Measurements from ENCODE around the gene LAIR2. TPM values are rescaled to one million over a fixed set of nuclear protein-coding genes. Genes with fewer than 3 reads are reported as not detected.
"Not testable (repeated sequence)": the region's sequence is repeated elsewhere in the genome, so short reads cannot be mapped to it uniquely, and the experiment has no call there.

The LAIR2 gene
- total RNA-seq, 1 donor from 2014 or later: not detected

DNA sequence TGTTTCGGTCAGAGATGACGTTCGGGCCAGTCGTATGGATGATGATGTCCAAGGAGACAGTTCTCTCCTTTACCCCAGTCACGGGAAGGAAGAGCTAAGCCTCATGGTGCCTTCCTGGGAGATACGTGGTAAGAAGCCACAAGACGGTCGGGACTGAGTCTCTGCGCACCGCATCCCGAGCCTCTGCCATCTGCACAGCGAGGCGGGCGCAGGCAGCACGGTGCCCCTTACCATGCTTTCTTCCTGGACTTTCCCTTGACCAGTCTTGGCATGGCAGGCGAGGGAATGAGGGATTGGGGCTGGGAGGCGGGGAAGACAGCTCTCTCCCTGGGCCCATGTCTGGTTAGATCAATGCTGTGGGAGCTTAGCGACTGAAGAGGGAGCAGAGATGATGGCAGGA lies 10.1 kb upstream of the LAIR2 start:
- no peak for DNase-seq (ENCODE audit: low read depth in 2 of 2)

DNA sequence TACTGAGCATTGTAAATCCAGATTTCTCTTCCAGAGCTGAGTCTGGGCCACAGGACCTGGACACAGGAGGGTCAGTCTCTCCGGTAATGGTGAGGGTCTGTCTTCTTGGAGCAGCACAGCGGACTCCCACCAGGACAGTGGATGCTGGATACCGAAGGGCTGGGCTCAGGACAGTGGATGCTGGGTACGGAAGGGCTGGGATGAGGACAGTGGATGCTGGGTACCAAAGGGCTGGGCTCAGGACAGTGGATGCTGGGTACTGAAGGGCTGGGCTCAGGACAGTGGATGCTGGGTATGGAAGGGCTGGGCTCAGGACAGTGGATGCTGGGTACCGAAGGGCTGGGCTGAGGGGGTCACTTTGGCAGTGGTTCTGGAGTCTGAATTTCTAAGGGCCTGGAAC lies 9.6 kb upstream of the LAIR2 start:
- DNase-seq (ENCODE audit: low read depth in 2 of 2): not testable (repeated sequence)

DNA sequence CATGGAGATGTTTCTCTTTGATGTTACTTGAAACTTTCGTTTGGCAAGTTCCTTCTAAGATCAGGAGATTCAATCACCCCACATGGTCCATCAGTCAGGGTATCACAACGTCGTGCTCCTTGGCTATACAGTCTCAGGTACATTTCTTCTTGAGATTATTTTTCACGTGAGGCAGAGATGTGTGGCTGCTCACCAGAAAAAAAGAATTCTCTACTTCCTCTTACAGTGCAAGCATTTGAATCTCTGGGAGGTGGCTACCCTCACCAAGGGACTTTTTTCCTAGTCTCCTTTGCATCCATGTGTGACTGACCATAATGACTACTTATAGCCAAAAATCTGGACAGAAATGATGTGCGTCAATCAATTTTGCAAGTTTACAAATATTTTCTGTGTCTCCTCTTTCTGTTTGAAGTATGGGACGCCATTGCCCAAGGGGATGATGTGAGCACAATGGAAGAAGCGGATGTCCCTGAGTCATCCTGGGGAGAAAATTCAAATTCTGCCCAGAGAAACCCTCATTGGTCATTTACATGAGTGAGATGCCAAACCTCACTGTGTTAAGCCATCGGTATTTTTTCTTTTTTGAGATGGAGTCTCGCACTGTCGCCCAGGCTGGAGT lies 8.6 kb upstream of the LAIR2 start:
- DNase-seq (ENCODE audit: low read depth in 2 of 2): no peak

DNA sequence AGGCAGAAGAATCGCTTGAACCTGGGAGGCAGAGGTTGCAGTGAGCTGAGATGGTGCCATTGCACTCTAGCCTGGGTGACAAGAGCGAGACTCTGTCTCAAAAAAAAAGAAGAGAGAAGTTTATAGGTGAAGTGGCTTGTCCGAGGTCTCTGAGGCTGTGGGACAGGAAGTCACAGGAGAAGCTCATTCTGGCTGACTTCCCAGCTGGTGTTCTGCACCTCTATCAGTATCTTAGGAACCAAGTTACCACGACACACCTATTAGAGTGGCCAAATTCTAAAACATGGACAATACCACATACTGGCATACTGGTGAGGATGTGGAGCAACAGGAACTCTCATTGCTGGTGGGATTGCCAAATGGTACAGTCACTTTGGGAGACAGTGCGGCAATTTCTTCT lies 7.3 kb upstream of the LAIR2 start:
- not testable (repeated sequence) for DNase-seq (ENCODE audit: low read depth in 2 of 2)

DNA sequence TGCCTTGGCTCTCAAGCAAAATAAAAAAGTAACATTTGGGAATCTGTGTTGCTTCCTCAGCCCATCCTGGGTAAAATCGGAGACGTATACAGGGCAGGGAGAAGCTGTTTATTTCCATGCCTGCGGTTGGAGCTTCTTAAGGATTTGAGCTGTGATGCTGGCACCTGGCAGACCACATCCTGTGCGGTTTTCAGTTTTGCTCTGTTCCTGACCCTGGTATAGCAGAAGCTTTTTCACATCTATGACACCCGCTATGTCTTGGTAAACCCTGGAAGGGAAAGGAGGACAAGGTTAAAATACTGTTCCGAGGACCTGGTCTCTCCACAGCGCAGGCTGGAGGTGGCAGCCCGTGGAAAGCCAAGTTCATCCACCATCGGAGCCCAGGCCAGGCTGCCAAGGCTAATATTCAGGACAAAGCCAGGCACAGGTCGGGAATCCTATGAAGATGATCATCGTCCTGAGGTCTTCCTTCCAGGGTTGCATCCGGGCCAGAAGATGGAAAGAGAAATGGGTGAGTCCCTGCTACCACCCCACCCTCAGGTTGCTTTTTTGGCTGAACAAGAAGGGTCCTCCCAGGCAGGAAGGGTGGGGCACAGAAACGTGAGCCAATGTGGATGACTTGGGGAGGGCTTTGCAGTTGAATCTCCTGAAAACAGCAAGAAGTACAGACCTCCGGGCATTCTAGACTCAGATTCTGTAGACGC lies 4.7 kb upstream of the LAIR2 start:
- not testable (repeated sequence) for DNase-seq (ENCODE audit: low read depth in 2 of 2)

DNA sequence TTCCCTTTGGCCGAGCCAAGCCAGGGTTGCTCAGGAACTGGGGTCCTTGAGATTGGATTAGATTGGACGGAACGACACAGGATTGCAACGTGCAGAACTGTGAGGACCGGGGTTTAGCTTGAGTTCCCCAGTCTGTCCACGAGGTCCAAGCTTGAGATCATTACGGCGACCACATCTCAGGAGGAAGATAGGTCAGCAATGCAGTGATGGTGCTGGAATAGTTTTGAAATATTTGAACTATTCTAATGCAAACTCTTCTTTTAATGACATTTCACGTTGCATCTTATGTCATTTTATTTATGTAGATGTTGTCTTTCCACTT lies 4.2 kb upstream of the LAIR2 start:
- DNase-seq (ENCODE audit: low read depth in 2 of 2): not testable (repeated sequence)

DNA sequence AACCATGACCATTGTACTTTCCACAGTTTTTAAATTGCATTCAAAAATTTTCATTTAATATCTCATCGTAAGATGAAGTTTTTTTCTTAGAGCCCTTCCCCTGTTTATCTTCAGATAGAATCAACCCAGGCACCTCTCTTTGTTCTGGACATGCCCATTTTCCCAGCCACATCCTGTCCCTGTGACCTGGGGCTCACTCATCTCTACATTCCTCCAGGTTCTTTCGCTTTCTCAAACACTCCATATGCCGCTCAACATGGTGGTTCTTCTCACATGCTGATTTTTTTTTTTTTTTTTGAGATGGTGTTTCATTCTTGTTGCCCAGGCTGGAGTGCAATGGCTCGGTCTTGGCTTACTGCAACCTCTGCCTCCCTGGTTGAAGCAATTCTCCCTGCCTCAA lies 2.9 kb downstream of the LAIR2 start:
- DNase-seq (ENCODE audit: low read depth in 2 of 2): not testable (repeated sequence)

DNA sequence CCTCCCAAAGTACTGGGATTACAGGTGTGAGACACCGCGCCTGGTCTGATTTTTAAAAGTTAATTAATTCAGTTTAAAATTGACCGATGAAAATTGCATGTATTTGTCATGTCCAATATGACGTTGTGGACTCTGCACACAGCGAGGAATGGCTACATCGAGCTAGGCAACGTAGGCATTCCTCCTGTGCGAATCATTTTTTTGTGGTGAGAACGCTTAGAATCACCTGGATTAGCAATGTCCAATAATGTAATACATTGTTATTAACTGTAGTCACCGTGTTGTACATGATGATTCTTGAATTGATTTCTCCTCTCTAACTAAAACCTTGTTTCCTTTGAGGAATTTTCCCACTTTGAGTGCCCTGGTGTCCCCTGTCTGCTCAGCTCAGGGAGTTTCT lies 3.4 kb downstream of the LAIR2 start:
- DNase-seq (ENCODE audit: low read depth in 2 of 2): no peak

DNA sequence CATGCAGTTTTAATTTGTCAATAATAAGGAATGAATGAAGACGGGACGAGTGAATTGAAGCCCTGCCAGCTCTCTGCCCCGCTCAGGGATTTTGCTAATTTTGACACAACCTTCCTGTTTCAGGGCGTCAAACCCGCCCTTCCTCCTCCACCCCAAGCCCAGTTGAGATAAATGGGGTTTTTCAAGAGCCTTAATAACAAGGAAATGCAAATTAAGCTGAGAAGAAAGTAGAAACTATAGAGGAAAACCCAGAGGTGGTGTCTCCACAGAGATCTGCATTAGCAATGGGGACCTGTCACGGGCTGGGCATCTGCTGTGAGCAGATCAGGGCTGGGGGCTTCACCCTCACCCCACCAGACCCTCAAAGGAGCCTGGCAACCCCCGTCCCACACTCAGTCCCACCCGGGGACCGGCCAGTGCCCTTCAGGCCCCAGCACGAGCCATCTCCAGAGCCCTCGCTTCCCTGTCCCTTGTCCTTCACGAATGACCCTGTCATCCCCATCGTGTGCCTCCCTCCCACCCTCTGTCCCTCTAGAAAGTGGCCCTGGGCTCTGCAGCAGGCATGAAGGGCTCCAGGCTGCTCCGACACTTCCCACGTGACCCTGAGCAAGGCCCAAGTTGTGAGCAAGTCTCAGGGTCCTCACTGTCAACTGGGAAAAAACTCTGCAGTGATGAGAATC lies 4.5 kb downstream of the LAIR2 start:
- DNase-seq (ENCODE audit: low read depth in 2 of 2): not testable (repeated sequence)

DNA sequence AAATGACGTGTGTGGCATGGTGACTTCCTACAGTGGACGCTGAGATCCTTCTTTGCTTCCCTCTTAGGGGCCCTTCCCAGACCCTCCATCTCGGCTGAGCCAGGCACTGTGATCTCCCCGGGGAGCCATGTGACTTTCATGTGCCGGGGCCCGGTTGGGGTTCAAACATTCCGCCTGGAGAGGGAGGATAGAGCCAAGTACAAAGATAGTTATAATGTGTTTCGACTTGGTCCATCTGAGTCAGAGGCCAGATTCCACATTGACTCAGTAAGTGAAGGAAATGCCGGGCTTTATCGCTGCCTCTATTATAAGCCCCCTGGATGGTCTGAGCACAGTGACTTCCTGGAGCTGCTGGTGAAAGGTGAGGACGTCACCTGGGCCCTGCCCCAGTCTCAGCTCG lies 5.2 kb downstream of the LAIR2 start:
- DNase-seq (ENCODE audit: low read depth in 2 of 2): no peak

DNA sequence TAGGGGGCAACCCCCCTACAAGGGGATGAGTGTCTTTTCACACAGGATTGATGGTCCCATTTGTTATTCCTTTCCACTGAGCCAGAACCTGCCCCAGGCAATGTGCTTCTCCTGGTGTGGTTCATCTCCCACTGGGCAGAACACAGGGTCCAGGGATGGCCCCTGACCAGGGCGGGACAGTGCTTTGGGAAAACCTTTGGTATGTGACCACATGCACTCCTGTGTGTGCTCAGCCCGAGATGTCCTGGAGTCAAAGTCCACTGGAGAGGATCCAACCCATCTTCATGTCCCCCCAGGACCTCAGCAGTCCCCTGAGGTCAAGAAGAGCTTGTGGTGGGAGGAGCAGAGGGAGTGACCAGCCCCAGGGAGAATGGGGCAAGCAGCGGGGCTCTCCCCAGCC lies 5.9 kb downstream of the LAIR2 start:
- not testable (repeated sequence) for DNase-seq (ENCODE audit: low read depth in 2 of 2)

DNA sequence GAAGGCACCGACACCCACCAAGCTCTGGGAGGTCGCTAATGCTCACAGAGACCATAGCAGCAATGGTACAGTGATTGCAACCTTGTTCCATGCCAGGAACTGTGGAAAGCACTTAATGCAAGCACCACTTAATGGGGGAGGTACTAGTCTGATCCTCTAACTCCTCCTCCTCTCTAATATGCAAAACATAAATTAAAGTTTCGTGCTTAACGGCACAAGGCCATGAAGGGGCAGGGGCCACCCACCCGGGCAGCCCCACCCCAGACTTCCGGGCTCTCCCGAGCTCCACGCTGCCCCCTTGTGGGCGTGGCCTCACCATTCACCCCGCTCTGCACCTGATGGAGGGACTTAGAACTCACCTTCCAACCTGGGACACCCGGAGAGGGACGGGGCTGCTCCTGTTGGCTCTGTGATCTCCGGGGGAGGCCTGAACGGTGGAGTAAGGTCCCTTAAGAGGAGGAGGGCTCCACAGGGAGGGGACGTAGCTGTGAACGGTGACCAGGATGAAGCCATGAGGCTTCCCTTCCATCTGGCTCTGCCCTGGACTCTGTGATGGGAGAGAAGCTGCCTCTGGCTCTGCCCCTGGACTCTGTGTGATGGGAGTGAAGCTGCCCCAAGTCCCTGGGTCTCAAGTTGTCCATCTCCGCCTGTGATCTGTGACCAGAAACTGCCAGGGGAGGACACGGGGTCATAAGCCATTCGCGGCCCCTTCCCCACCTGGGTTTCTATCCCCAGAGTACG lies 6.7 kb downstream of the LAIR2 start:
- not testable (repeated sequence) for DNase-seq (ENCODE audit: low read depth in 2 of 2)

DNA sequence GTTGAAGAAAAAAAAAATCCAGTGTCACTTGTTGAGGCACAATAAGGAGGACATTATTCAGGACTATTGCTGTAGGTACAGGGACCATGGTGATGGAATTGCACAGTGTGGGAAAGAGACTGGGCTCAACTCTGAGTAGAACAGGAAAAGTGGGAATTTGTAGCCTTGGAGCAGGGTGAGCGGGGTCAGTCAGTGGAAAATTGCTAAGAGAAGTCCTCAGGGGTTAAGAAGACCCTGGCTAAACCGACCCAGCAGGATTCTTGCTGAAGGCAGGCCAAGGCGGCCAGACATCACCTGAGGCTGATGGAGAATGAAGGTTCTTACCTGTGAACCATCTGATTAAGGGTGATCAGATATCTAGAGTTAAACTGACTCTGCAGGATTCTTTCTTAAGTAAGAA lies 12.5 kb downstream of the LAIR2 start:
- no peak for DNase-seq (ENCODE audit: low read depth in 2 of 2)

DNA sequence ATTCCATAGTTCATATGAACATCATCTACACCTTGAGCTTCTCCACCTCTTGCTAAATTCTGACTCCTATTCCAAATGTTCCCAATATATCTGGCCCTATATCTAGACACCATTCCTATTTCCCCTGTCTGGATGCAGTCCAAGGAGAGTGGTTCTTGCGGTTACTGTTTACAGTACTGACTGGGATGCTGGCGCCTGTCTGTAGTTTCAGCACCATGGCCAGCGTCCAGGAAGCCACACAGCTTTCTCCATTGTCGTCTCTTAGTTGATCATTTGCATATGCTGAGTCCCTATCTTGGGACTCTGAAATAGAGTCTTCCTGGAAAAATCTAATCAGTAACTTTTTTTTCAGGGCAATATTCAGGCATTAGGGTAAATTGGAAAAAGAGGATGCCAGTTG lies 14.9 kb downstream of the LAIR2 start:
- DNase-seq (ENCODE audit: low read depth in 2 of 2): peak; percentile 83

DNA sequence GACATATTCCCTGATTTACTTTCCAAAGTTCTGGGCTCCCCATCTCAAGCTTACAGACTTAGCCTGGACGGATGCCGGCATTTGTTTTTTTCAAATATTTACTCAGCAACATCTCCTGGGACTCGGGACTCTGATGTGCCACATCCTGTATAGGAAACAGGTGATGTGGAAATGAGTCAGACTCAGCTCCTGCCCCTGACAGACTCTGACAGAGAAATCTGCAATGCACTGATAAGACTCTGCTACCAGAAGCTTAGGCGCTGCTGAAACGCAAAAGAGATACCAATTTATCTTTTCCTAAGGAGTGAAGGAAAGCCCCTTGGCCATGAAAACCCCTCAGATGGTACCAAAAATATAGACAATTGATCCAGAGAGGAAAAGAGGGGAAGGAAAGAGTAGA lies 16.2 kb downstream of the LAIR2 start:
- DNase-seq (ENCODE audit: low read depth in 2 of 2): peak; percentile 88 to 95

DNA sequence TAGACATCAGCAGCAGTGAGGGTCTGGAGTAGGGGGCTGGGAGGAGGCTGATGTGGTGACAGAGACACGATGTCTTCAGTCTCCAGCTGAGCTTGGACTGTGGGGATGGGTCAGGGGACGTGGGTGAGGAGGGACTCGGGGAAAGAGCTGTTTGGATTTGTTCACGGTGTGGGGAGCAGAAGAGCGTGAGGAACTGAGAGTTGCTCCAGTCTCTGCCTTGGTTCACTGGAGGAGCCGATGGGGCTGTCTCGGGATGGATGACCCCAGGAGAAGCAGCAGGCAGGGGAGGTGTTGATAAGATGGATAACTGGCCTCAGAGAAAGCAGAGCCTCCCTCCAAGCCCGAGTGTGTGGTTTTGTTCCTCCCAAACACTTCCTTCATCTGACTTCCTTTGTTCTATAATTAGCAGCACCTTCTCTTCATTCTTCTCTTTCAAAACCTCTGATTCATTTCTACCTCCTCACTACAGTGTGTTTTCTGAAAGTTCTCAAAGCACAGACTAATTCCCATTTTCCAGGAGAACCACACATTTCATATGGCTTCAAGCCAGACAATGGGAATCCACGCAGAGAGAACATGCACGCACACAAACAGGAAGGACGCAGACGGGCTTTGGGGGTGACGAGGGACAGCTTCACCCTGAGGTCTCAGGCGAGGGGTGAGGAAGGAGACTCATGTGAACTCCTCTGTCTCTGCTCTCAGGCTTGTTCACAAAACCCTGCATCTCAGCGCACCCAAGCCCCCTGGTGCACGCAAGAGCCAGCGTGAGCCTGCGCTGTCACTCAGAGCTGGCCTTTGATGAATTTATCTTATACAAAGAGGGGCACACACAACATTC lies 18.6 kb downstream of the LAIR2 start:
- peak; percentile 42 to 78 for DNase-seq (ENCODE audit: low read depth in 2 of 2)

DNA sequence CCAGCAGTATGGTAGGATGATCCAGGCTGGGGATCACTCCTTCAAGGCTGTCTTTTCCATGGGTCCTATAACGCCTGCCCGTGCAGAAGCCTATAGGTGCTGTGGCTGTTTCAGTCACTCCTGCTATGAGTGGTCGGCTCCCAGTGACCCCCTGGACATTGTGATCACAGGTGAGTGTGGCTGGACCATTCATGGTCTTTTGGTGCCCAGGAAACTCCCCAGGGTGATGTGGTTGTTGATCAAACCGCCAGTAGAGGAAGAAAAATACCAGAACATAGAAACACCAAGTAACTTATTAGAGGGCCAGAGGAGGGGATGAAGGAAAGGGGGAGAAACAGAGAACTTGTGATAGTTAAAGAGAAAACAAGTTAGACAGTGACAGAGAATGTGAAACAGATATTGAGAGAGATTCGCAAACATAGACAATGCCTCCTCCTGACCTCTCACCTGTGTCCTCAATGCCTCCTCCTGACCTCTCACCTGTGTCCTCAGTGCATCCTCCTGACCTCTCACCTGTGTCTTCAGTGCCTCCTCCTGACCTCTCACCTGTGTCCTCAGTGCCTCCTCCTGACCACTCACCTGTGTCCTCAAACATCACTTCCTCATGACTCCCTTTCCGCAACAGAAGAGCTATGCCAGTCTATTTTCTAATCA lies 19.4 kb downstream of the LAIR2 start:
- no peak for DNase-seq (ENCODE audit: low read depth in 2 of 2)

DNA sequence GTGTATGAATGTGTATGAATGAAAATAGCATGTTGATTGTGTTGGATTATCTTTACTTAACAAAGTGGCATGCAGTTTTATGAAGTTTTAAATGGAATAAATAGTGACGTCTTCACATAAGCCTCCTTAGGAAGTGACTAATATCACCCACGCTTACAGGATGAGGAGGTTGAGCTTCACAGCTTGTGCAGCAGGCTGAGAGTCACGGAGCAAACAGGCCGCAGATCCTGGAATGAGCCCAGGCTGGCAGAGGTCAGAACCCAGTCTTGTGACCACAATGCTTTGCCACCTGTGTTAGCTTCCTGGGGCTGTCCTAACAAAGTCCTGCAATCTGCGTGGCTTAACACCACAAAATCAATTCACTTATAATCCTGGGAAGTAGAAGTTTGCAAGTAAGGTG lies 20.8 kb downstream of the LAIR2 start:
- DNase-seq (ENCODE audit: low read depth in 2 of 2): peak; percentile 74 to 96

DNA sequence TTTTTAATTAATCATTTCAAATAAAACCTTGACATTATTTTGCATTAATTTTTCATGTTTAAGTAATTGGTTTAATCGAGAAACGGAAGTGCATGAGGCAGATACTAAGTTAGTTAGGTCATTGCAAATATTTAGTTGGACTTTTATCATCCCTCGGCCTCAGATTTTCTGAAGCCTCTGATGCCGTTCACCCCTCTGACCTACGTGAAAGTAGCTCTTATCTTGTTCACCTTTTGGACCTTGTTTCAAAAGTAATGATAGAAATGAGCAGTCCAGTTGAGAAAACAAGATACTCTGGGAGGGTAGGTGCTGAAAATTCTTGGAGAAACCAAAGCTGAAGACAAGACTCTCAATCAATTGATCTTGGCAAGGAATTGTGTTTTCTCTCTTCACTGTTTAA lies 23.0 kb downstream of the LAIR2 start:
- DNase-seq (ENCODE audit: low read depth in 2 of 2): no peak

DNA sequence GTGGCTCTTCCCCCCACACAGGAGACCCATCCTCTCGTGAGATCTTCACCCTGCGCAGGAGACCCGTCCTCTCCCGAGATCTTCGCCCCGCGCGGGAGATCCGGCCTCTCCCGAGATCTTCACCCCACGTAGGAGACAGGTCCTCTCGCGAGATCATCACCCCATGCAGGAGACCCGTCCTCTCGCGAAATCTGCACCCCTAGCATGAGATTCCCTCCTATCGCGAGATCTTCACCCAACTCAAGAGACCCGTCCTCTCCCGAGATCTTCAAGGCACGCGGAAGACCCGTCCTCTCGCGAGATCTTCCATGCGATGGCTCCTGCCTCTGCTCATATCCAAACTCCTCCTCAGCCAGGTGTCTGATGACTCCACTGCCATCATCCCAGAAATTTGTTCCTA lies 24.3 kb downstream of the LAIR2 start:
- no peak for DNase-seq (ENCODE audit: low read depth in 2 of 2)

DNA sequence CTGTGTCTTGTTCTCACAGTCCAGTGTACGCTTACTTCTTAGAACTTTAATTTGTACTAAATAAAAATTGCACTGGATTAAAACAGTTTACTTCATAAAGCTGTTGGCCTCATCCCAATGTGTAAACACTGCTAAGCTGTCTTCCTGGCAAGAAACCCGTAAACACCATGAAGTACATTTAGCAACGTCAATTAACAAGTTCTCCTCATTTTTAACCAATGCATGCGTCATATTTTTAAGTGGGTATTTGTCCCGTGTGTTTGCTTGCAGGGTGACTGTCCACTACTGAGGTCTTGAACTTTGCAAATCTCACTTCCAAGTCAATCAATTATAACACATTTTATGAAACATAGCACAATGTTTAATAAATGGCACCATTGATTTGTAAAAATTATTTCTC lies 28.2 kb downstream of the LAIR2 start:
- DNase-seq (ENCODE audit: low read depth in 2 of 2): no peak
